ENCODE results near the gene MBD4. TPM values are rescaled to one million over a fixed set of nuclear protein-coding genes. Genes with fewer than 3 reads are reported as not detected.

MBD4 gene
- total and polyA plus RNA-seq, 10 of the 15 experiments (the other 5 are each of a cell fraction or from before 2014, with no cell fraction given): 17.7 to 59.0 (median 49.0) TPM

DNA sequence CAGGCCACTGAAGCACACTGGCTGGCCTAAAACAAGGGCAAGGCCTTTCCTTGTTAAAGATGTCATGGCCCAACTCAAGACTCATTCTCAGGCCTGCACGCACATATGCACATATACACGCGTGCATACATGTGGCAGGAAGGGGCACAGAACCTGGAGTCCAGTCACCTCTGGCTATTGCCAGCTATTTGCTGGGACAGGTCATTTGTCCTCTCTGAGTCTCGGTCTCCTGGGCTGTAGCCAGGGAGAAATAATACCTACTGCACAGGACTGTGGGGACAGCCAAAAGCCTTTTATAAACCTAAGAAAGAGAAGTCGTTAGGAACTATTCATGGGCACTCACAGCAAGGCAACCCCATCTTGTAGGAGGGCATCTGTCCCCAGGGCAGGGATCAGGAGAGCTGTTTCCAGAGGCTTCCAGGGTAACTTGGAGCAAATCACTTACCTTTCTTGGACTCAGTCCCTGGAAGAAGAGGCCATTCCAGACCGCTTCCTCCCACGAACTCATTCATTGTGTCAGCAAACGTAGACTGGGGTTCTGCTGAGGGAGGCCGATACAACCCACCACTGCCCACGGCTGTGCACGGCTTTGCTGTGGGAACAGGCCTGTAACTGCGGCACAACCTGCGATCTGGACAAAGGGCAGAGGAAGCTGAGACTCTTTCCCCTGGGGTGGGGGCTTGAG, 47.6 kb upstream of the MBD4 start (continued):
- TF ChIP-seq, protein P1, sequence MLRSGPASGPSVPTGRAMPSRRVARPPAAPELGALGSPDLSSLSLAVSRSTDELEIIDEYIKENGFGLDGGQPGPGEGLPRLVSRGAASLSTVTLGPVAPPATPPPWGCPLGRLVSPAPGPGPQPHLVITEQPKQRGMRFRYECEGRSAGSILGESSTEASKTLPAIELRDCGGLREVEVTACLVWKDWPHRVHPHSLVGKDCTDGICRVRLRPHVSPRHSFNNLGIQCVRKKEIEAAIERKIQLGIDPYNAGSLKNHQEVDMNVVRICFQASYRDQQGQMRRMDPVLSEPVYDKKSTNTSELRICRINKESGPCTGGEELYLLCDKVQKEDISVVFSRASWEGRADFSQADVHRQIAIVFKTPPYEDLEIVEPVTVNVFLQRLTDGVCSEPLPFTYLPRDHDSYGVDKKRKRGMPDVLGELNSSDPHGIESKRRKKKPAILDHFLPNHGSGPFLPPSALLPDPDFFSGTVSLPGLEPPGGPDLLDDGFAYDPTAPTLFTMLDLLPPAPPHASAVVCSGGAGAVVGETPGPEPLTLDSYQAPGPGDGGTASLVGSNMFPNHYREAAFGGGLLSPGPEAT (IDR thresholded peaks at IDR 0.05; ENCODE audit: low read depth): no peak
- no peak for TF ChIP-seq EZH2 (IDR thresholded peaks at IDR 0.05; ENCODE audit: borderline replicate concordance, control insufficient read depth, low read depth, low read length)
- TF ChIP-seq, protein P2, sequence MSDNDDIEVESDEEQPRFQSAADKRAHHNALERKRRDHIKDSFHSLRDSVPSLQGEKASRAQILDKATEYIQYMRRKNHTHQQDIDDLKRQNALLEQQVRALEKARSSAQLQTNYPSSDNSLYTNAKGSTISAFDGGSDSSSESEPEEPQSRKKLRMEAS (IDR thresholded peaks at IDR 0.05; ENCODE audit: low read depth, low read length): no peak
- TF ChIP-seq, protein P3, sequence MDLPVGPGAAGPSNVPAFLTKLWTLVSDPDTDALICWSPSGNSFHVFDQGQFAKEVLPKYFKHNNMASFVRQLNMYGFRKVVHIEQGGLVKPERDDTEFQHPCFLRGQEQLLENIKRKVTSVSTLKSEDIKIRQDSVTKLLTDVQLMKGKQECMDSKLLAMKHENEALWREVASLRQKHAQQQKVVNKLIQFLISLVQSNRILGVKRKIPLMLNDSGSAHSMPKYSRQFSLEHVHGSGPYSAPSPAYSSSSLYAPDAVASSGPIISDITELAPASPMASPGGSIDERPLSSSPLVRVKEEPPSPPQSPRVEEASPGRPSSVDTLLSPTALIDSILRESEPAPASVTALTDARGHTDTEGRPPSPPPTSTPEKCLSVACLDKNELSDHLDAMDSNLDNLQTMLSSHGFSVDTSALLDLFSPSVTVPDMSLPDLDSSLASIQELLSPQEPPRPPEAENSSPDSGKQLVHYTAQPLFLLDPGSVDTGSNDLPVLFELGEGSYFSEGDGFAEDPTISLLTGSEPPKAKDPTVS (IDR thresholded peaks at IDR 0.05; ENCODE audit: low read depth, low read length): no peak
- TF ChIP-seq BACH1 (IDR thresholded peaks at IDR 0.05; ENCODE audit: borderline replicate concordance): no peak
- TF ChIP-seq RCOR1 (conservative IDR thresholded peaks at IDR 0.05; ENCODE audit: low read depth, low read length): no peak
- no peak for TF ChIP-seq LARP7 (IDR thresholded peaks at IDR 0.05)
- TF ChIP-seq NFYB (IDR thresholded peaks at IDR 0.05; ENCODE audit: insufficient read depth, low read depth, low read length): no peak
- no peak for TF ChIP-seq FOXK2 (IDR thresholded peaks at IDR 0.05)
- no peak for TF ChIP-seq YBX1 (IDR thresholded peaks at IDR 0.05)
- no peak for TF ChIP-seq KAT2A (conservative IDR thresholded peaks at IDR 0.05; ENCODE audit: control insufficient read depth, low read depth, low read length)

All from GM12878 (cell line).